ENCODE results near the gene HSPG2. TPM values are rescaled to one million over a fixed set of nuclear protein-coding genes. Genes with fewer than 3 reads are reported as not detected.

The HSPG2 gene
- polyA plus RNA-seq, 1 donor from 2014 or later = 0.79 TPM

- Histone ChIP-seq H3K9ac (ENCODE audit: low read length) (no peak overlapping the region), H3K36me3 (ENCODE audit: insufficient read depth, low read length) (no peaks in the 10 kb centered on the region), H2AFZ (ENCODE audit: low read depth, low read length) (no peak overlapping the region), H3K27me3 (ENCODE audit: insufficient read depth, low read depth, low read length) (no peaks in the 10 kb centered on the region), H3K9me3 (ENCODE audit: low read length) (no peaks in the 10 kb centered on the region), H3K4me3 (ENCODE audit: low read length) (no peak overlapping the region), H4K20me1 (ENCODE audit: insufficient read depth) (no peaks in the 10 kb centered on the region), H3K27ac (ENCODE audit: low read length) (no peak overlapping the region), H3K4me2 (ENCODE audit: low read length) (no peak overlapping the region), H3K79me2 (replicated peaks; ENCODE audit: insufficient read depth, low read length) (no peaks in the 10 kb centered on the region), H3K9me2 (ENCODE audit: insufficient read depth, low read length) (no peaks in the 10 kb centered on the region), H3F3A (ENCODE audit: insufficient read depth, low read length, poor library complexity, severe bottlenecking) (no peaks in the 10 kb centered on the region)
- no peak for TF ChIP-seq POLR2AphosphoS5 (IDR thresholded peaks at IDR 0.05)
- no peak for TF ChIP-seq CTCF (IDR thresholded peaks at IDR 0.05; ENCODE audit: poor library complexity, severe bottlenecking)
- TF ChIP-seq RAD21 (conservative IDR thresholded peaks at IDR 0.05) = no peak
- no peak for TF ChIP-seq EZH2 (IDR thresholded peaks at IDR 0.05; ENCODE audit: borderline replicate concordance, insufficient read depth, low read length, poor library complexity, severe bottlenecking)
- TF ChIP-seq MXI1 (conservative IDR thresholded peaks at IDR 0.05; ENCODE audit: poor library complexity, severe bottlenecking) = no peak
- TF ChIP-seq EP300 (conservative IDR thresholded peaks at IDR 0.05; ENCODE audit: poor library complexity, severe bottlenecking) = no peak
- TF ChIP-seq REST (IDR thresholded peaks at IDR 0.05; ENCODE audit: borderline replicate concordance) = no peak
- no peak for TF ChIP-seq SMC3 (conservative IDR thresholded peaks at IDR 0.05; ENCODE audit: poor library complexity)
- TF ChIP-seq TAF1 (IDR thresholded peaks at IDR 0.05; ENCODE audit: low read depth) = no peak
Measured at GRCh38 chr1:21874328-21874727, 62.8 kb downstream of the HSPG2 start.

- Histone ChIP-seq H3K27me3 (ENCODE audit: insufficient read depth, low read depth, low read length) (no peaks in the 10 kb centered on the region), H3K36me3 (ENCODE audit: insufficient read depth, low read length) (no peaks in the 10 kb centered on the region), H3K79me2 (replicated peaks; ENCODE audit: insufficient read depth, low read length) (no peaks in the 10 kb centered on the region), H3K4me2 (ENCODE audit: low read length) (no peak overlapping the region), H3K9ac (ENCODE audit: low read length) (no peak overlapping the region), H2AFZ (ENCODE audit: low read depth, low read length) (no peak overlapping the region), H3K9me3 (ENCODE audit: low read length) (no peaks in the 10 kb centered on the region), H3F3A (ENCODE audit: insufficient read depth, low read length, poor library complexity, severe bottlenecking) (no peaks in the 10 kb centered on the region), H3K4me3 (ENCODE audit: low read length) (no peak overlapping the region), H3K9me2 (ENCODE audit: insufficient read depth, low read length) (no peaks in the 10 kb centered on the region), H4K20me1 (ENCODE audit: insufficient read depth) (no peaks in the 10 kb centered on the region), H3K27ac (ENCODE audit: low read length) (no peak overlapping the region)
- TF ChIP-seq REST (IDR thresholded peaks at IDR 0.05; ENCODE audit: borderline replicate concordance) (no peak), MXI1 (conservative IDR thresholded peaks at IDR 0.05; ENCODE audit: poor library complexity, severe bottlenecking) (no peak), EP300 (conservative IDR thresholded peaks at IDR 0.05; ENCODE audit: poor library complexity, severe bottlenecking) (no peak), POLR2AphosphoS5 (IDR thresholded peaks at IDR 0.05) (no peak), RAD21 (conservative IDR thresholded peaks at IDR 0.05) (no peak), TAF1 (IDR thresholded peaks at IDR 0.05; ENCODE audit: low read depth) (no peak), EZH2 (IDR thresholded peaks at IDR 0.05; ENCODE audit: borderline replicate concordance, insufficient read depth, low read length, poor library complexity, severe bottlenecking) (no peak), SMC3 (conservative IDR thresholded peaks at IDR 0.05; ENCODE audit: poor library complexity) (no peak), CTCF (IDR thresholded peaks at IDR 0.05; ENCODE audit: poor library complexity, severe bottlenecking) (no peak)
Measured at GRCh38 chr1:21873761-21874160, 63.3 kb downstream of the HSPG2 start.

Measured in neural cell (in vitro differentiated cells).